Measurements from ENCODE around the gene PIGBOS1. TPM values are rescaled to one million over a fixed set of nuclear protein-coding genes. Genes with fewer than 3 reads are reported as not detected.
"Not testable (repeated sequence)": the region's sequence is repeated elsewhere in the genome, so short reads cannot be mapped to it uniquely, and the experiment has no call there.

Gene PIGBOS1
- total RNA-seq, 2 donors from 2014 or later: 8.6 to 12.6 TPM

DNA sequence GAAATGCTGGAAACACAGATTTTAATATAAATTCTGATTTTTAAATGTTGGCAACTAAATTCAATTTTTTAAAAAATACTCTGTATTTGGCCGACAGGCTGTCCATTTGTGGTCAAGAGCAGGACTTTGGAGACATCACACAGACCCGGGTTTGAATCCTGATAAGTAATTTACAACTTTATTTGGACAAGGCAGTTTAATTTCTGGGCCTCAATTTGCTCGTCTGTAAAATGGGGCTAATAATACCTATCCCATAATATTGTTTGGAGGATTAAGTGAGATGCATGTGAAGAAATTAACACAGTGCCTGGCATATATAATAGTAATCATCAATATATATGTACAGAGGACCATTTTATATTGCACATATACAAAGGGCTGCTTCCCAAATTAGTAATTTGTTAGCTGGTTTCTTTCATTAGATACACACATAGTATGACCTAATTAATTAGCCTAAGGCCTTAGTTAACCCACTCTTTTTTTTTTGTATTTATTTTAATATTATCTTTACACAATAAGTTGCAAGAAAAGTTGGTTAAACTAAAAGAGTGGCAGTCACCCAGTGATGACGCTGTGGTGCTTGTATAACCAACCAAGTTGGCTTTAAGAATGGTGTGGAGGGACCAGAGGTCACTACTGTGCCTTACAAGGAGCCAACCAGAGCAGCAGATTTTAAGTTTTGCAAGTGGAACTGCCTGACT lies 764 bp upstream of the PIGBOS1 start:
- DNase-seq (no peak), ATAC-seq (peak in 1 of 2 donors; percentile 29)
- intact Hi-C loops (cut with DNase I): no loop called here

GRCh38 chr15:55302801-55303200 lies 16.1 kb downstream of the PIGBOS1 start:
- ATAC-seq; intact Hi-C loops (cut with DNase I): not testable (repeated sequence)

DNA sequence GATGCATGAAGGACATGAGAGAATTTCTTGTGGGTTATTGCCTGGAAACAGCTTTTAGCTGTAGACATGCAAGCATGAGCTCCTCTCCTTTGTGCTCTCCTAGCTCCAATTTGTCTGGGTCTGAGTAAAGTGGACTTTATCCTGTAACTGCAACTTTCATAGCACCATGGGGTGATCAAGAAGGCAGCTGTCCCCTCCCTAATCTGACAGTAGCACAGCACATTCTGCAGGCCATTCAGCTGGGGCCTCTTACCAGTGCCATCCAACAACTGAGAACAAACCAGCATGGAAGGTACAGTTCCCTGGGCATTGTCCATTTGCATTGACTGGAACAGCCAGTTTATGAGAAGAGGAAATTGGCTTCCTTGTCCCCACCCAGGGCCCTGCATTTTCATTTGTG lies 21.6 kb downstream of the PIGBOS1 start:
- DNase-seq (no peak), ATAC-seq (no peak)
- intact Hi-C loops (cut with DNase I): no loop called here

More at GRCh38 chr15:55302801-55303200, 16.1 kb downstream of the PIGBOS1 start:
- DNase-seq: not testable (repeated sequence)

DNA sequence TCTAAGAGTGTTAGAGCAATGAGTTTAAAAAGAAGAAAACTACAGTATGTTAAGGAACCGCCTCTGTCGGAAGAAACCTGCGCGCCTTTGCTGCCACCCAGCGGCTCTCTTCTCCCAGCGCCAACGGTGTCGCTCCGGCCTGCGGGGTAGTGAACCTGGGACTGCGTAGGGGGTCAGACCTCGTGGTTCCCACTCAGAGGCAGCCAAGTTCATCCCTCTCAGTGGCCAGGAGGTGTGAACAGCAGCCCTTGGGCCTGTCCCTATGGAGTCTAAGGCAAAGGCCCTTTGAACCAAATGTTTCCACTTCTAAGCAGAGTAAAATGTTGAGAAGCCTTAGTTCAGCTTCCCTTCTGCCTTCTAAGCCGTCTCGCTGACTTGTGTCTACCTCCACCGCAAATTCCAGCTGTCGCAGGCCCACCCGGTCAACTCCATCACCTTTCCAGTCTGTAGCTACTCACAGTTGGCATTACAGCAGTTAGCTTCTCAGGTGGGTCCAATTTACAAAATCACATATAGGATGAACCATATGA lies 28.3 kb downstream of the PIGBOS1 start:
- peak; percentile 89 for DNase-seq
- ATAC-seq: peak; percentile 94
- intact Hi-C loops (cut with DNase I): loop anchor here in 1 of 2 donors (1.0 kb wide), 1 partner anchor 73 kb away; no protein-coding TSS in a partner anchor

- DNase-seq (peak; percentile 83), ATAC-seq (peak; percentile 91 to 95)
- intact Hi-C loops (cut with DNase I): loop anchor here (1.0 to 5.0 kb wide), 2 partner anchors 68 to 73 kb away; no protein-coding TSS in a partner anchor
These were observed 29.0 kb downstream of the PIGBOS1 start, which contains the start of gene RAB27A for GRCh38 chr15:55289746-55290527. Gene RAB27A (minus strand): TSS chr15:55289813. CDS start chr15:55234934, 54,879 bp downstream.

GRCh38 chr15:55289011-55289745 lies 29.7 kb downstream of the PIGBOS1 start:
- DNase-seq (peak; percentile 44), ATAC-seq (peak; percentile 10 to 60)
- intact Hi-C loops (cut with DNase I): loop anchor here in 1 of 2 donors (5.0 kb wide), 1 partner anchor 67 kb away; no protein-coding TSS in a partner anchor

- DNase-seq (no peak), ATAC-seq (no peak)
- intact Hi-C loops (cut with DNase I): loop anchor here in 1 of 2 donors (5.0 kb wide), 1 partner anchor 66 kb away; no protein-coding TSS in a partner anchor
These were observed 30.8 kb downstream of the PIGBOS1 start for GRCh38 chr15:55288006-55288717.

DNA sequence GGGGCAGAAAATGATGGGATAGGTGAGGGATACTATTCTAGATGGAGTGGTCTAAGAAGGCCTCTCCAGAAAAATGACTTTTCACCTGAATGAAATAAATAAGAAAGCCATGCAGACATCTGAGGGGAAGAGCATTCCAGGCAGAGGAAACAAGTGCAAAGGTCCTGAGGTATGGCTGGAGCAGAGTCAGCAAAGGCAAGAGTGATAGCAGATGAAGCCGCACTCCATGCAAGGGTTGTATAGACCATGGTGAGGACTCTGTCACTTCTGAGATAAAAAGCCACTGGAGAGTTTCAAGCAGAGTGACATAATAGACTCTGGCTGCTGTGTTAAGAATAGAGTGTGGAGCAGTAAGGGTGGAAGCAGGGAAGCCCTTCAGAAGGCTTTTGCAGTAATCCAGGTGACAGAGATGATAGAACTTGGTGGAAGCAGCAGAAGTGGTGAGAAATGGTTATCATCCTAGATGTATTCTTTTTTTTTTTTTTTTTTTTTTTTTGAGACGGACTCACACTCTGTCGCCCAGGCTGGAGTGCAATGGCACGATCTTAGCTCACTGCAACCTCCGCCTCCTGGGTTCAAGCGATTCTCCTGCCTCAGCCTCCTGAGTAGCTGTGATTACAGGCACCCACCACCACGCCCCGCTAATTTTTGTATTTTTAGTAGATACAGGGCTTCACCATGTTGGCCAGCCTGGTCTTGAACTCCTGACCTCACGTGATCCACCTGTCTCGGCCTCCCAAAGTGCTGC lies 32.3 kb downstream of the PIGBOS1 start:
- intact Hi-C loops (cut with DNase I): loop anchor here in 1 of 2 donors (5.0 kb wide), 1 partner anchor 64 kb away; no protein-coding TSS in a partner anchor
- not testable (repeated sequence) for DNase-seq, ATAC-seq

- DNase-seq: no peak
- intact Hi-C loops (cut with DNase I): no loop called here
These were observed 34.5 kb downstream of the PIGBOS1 start for GRCh38 chr15:55284426-55284825.

GRCh38 chr15:55283379-55284147 lies 35.4 kb downstream of the PIGBOS1 start:
- intact Hi-C loops (cut with DNase I): no loop called here
- DNase-seq (no peak), ATAC-seq (no peak)

More at GRCh38 chr15:55284426-55284825, 34.5 kb downstream of the PIGBOS1 start:
- no peak for ATAC-seq

DNA sequence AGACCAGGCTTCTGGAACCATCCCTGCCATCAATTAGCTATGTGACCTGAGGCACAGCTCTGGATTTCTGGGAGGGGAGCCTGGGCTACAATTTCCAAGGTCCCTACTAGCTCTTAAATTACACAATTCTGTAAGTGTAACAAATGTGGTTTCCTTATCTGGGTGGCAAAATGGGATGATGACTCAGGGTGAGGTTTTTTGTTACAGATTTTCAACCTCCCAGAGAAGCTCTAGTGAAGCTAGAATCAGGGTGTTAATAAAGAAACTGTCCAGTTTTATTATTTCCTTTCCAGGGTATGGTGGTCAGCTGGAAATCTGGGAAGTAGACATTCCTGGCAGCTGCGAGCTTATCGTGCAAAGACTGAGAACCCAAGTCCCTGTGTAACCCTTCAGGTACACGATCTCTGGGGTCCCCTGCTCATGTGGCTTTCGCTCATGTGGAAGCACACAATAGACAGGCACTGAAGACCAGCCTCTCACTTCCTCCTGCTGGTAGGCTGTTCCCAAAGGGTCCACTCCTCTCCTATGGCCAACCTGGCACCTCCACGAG lies 36.6 kb downstream of the PIGBOS1 start:
- ATAC-seq (peak; percentile 38 to 64), DNase-seq (no peak)
- intact Hi-C loops (cut with DNase I): no loop called here

DNA sequence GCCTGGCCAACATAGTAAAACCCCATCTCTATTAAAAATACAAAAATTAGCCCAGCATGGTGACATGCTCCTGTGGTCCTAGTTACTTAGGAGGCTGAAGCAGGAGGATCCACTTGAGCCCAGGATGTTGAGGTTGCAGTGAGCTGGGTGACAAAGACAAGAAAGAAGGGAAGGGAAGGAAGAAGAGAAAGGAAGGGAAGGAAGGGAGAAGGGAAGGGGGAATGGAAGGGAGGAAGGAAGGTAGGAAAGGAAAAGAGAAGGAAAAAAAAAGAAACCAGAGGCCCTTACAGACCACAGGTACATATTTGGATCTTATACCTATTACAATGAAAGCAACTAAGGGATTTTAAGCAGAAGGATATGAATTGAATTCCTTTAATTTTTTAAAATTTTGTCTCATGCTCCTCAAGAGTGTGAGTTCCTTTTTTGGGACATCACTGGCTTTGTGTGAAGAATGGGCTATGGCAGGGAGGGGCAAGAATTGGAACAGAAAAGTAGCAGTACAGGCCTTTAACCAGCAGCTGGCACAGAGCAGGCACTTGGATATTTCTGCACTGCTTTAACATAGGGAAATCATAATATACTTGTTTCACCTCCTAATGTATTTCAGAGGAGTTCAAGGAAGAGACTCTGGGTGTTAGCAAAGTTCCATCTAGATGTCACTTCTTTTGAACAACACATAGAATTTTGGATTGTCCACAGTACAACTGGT lies 37.2 kb downstream of the PIGBOS1 start:
- intact Hi-C loops (cut with DNase I): no loop called here
- ATAC-seq: no peak
- no peak for DNase-seq

- intact Hi-C loops (cut with DNase I); DNase-seq; ATAC-seq: not testable (repeated sequence)
These were observed 38.3 kb downstream of the PIGBOS1 start for GRCh38 chr15:55280589-55280988.

DNA sequence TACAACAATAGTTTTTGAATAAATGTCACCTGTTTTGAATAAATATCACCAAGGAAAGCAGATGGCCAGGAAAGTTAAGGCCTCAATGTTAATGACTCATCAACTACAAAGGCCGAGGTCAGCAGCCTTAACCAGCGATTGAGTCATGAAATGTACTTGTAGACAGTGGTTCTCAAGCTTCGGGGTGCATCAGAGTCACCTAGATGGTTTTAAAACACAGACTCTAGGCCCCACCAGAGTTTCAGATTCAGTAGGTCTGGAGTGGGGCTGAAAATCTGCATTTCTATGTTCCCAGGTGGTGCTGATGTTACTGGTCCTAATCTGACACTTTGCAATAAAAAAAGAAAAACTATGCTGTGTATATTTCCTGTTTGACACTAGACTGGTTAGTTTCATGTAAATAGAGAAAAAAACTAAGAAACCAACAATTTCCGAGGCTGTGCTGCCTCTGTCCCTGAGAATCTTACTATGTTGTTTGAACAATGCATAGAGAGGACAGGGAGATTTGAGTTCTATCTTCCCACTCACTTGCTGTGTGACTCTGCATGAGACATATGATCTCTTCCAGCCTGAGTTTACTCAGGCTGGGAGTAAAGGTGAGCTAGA lies 39.1 kb downstream of the PIGBOS1 start:
- DNase-seq: no peak
- intact Hi-C loops (cut with DNase I): no loop called here
- peak; percentile 41 to 61 for ATAC-seq

DNA sequence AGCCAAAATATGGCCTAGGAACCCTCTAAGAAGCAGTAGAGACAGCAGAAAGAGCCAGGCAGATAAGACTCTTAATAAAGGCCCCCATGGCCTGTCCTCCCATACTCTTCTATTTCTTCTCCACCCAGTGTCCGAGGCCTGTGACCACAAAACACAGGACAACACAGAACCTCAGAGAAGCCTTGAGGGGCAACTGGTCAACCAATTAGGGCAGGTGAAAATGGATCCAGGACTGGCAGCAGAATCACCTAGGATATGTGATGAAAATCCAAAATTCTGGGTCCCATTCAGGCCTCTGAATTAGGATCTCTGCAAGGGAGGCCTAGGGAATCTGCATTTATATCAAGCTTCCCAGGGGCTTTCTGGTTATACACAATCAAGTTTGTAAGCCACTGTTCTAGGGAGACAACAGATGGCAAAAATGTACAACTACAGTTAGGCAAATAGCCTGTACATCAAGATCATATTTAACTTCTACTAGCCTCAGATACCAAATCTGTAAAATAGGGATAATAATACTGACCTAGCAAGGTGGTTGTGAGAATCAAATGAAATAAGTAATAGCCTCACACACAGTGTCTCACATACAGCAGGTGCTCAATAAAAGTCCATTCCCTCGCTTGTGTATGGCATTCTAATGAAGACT lies 39.7 kb downstream of the PIGBOS1 start:
- DNase-seq: no peak
- no peak for ATAC-seq
- intact Hi-C loops (cut with DNase I): no loop called here
